DND-41 (cell line): ENCODE results near the gene CCDC51.

Experiments used
- CTCF ChIP-seq: IDR thresholded peaks from 2 replicates; pipeline ENCODE4 v1.5.1; 2012; ENCODE audit warnings: borderline replicate concordance, low read length, moderate library complexity, mild to moderate bottlenecking; ENCODE audit not compliant: poor library complexity, severe bottlenecking; ENCODE audit errors: extremely low read depth
- EZH2 ChIP-seq: IDR thresholded peaks from 3 replicates; pipeline ENCODE4 v1.6.1; 2012; ENCODE audit warnings: borderline replicate concordance, low read depth, mild to moderate bottlenecking, moderate library complexity, low read length, inconsistent platforms; ENCODE audit not compliant: severe bottlenecking

- no peak for TF ChIP-seq EZH2
- no peak for TF ChIP-seq CTCF
Measured at GRCh38 chr3:48394391-48394790, 45.5 kb downstream of the CCDC51 start.
